GM12873 (cell line): ENCODE measurements around the gene CAPN15.

ENCODE experiments used
- TF ChIP-seq, protein P1 (sequence below): IDR thresholded peaks from 2 replicates; pipeline ENCODE4 v1.5.1; 2012; ENCODE audit warnings: low read depth, mild to moderate bottlenecking, moderate library complexity, low read length, control low read depth; ENCODE audit not compliant: insufficient read depth; ENCODE audit errors: missing control alignments

Gene CAPN15

DNA sequence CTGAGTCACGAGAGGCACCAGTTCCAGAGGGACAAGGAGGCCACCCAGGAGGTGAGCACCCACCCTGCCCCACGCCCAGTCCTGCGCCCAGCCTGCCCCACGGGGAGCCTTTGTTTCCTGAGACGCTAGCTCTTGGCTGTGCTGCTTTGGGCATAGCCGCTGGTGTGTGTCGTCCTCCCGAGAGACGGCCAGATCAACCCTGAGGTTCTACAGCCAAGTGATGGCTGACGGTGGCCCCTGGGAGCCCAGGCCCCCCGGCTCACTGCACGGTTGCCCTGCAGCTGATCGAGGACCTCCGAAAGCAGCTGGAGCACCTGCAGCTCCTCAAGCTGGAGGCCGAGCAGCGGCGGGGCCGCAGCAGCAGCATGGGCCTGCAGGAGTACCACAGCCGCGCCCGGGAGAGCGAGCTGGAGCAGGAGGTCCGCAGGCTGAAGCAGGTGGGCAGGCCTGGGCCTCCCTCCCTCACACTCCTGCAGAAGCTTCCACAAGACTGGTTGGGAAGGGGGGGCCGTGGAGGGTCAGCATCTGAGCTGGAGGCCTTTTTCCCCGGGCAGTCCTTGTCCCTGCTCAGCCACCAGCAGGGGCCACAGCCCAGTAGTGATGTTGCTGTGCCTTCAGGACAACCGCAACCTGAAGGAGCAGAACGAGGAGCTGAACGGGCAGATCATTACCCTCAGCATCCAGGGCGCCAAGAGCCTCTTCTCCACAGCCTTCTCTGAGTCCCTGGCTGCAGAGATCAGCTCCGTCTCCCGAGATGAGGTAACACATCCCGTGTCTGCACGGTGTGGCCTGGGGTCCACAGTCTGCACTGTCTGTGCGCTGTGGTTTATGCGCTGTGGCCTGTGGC, 7.4 kb upstream of the CAPN15 start:
- TF ChIP-seq, protein P1, sequence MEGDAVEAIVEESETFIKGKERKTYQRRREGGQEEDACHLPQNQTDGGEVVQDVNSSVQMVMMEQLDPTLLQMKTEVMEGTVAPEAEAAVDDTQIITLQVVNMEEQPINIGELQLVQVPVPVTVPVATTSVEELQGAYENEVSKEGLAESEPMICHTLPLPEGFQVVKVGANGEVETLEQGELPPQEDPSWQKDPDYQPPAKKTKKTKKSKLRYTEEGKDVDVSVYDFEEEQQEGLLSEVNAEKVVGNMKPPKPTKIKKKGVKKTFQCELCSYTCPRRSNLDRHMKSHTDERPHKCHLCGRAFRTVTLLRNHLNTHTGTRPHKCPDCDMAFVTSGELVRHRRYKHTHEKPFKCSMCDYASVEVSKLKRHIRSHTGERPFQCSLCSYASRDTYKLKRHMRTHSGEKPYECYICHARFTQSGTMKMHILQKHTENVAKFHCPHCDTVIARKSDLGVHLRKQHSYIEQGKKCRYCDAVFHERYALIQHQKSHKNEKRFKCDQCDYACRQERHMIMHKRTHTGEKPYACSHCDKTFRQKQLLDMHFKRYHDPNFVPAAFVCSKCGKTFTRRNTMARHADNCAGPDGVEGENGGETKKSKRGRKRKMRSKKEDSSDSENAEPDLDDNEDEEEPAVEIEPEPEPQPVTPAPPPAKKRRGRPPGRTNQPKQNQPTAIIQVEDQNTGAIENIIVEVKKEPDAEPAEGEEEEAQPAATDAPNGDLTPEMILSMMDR: no peak

DNA sequence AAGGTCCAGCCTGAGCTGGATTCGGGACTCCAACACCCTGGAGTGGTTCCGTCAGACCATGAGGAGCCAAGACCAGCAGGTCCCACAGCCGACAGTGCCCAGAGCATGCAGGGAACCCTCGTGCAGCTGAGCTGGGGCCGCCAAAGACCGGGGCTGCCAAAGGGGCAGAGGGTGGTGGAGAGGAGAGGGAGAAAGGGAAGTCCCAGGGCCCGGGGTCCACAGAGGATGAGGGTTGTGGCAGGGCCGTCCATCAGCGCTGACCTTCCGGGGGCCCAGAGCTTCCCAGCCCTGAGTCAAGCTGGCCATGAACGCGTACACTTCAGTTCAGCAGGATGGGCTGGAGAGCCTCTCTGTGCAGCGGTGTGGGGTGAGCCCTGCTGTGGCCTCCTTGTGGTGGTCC, 6.7 kb upstream of the CAPN15 start:
- TF ChIP-seq, protein P1: no peak

DNA sequence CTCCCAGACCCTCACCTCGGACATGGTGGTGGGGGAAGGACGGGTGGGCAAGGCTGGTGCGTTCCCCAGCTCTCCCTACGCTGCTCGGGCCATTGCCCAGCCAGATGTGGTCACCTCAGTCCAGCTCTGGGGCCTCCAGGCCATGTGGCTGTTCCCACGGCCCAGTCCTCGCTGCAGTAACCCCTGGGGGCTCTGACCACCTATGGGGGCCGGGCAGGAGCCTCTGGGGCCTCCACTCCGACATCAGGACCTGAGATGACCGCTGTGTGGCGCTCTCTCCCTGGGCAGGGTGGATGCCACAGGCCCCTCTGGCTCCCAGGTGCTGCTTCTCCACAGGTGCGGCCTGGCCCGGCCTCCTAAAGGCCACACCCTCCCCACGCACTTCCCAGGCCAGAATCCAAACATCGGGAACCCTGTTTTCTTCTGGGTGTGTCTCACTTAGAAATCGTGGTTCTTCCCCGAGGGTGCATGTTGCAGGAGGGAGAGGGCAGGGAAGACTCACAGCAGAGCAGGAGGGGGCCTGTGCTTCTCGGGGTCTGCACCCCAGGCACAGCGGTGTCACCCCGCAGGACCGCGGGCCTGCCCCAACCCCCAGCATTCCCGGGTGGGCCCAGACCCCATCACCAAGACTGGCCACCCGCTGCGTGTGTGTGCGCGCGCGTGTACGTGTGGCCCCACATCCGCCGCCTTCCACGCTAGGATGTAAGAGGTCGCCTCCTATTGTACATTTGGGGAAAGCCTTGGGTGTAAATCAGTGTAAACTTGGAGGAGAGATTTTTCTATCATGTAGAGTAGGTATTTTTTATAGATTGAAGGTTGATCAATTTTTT, 5.9 kb upstream of the CAPN15 start:
- TF ChIP-seq, protein P1: no peak

DNA sequence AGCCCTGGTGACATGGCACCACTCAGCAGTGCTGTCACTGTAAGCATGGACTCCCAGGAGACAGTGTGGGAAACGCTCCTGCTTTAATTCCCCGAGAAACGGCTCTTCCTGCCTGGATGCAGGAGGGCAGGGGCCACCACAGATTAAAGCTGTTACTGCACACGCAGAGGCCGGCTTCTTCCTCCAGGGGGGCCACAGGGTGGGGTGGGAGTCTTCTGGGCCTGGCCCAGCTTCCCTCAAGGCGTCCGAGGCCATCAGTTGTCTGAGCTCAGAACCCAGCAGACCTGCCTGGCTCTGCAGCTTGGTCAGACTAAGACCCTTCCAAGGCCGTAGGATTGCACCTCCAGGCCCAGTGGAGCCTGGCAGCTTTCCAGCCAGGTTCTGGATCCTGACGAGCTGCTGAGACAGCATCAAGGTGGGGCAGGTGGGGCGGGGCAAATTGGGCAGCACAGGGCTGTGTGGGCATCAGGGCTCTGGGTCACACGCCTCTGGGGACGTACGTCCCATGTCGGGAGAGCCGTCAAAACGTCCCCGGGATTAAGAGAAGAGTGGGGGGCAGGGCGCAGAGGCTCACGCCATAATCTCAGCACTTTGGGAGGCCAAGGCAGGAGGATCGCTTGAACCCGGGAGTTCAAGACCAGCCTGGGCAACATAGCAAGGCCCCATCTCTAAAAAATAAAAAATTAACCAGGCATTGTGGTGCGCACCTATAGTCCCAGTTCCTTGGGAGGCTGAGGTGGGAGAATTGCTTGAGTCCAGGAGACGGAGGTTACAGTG, 5.0 kb upstream of the CAPN15 start:
- TF ChIP-seq, protein P1: no peak

GRCh38 chr16:523097-523741, 4.3 kb upstream of the CAPN15 start:
- TF ChIP-seq, protein P1: no peak

DNA sequence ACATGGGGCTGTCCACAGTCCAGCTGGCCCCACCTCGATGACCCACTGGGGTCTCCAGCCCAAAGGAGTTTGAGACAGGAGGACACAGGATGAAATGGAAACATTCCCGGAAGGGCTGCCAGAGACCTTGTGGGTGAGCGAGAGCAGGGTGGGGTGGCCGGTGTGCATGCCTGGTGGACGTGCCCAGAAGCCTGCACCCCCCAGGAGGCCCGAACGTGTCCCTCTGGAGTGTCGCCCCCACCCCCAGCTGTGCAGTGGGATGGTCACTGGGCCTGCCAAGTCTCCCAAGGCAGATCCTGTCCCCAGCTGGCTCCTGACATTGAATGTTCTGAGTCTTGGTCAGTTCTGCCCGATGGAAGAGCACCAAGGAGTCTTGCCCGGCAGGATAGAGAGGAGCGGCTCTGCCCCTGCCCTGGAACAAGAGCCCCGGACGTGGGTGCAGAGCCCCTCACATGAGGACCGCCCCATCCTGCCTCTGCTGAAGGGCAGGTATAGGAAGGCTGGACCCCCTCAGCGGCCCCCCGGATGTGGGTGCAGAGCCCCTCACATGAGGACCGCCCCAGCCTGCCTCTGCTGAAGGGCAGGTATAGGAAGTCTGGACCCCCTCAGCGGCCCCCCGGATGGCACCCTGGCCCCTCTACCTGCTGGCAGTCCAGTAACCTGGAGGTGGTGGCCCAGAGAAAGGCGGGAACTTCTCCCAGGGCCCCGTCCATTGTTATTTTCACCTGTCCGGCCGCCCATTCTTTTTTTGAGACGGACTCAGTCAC, 3.1 kb upstream of the CAPN15 start:
- TF ChIP-seq, protein P1: no peak
